IPS-NIHi11 (cell line): Measurements from ENCODE around the gene DENND5B.
"Not testable (repeated sequence)": the region's sequence is repeated elsewhere in the genome, so short reads cannot be mapped to it uniquely, and the experiment has no call there.

Experiments
- DNase-seq: peaks from one replicate; pipeline ENCODE4 v3.0.0; 2012; ENCODE audit warnings: mixed read lengths, low spot score

Gene DENND5B

DNA sequence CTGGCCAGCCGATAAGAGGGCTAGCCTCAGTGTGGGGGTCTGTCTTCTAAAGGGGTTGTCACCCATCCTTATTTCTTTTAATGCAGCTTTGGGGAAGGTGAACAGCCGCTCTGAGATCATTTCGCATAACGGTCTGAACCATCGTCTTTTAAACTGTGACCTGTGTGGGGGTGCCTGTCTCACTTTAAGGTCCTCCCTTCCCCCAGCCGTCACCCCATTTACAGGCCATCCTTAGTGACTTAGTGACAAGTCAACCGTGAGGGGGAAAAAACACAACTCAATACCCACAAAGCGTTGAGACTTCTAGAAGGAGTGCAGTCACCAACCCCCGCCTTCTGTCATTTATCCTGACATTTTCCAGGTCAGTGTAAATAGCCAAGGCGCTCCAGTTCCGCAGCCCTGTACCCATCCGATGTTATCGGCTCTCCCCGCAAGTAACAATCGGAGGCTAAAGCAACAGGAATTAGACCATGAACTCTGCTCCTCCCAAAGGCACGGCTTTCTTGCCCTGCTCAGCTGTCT is 505 bp upstream of the DENND5B start:
- DNase-seq = peak; percentile 12

DNA sequence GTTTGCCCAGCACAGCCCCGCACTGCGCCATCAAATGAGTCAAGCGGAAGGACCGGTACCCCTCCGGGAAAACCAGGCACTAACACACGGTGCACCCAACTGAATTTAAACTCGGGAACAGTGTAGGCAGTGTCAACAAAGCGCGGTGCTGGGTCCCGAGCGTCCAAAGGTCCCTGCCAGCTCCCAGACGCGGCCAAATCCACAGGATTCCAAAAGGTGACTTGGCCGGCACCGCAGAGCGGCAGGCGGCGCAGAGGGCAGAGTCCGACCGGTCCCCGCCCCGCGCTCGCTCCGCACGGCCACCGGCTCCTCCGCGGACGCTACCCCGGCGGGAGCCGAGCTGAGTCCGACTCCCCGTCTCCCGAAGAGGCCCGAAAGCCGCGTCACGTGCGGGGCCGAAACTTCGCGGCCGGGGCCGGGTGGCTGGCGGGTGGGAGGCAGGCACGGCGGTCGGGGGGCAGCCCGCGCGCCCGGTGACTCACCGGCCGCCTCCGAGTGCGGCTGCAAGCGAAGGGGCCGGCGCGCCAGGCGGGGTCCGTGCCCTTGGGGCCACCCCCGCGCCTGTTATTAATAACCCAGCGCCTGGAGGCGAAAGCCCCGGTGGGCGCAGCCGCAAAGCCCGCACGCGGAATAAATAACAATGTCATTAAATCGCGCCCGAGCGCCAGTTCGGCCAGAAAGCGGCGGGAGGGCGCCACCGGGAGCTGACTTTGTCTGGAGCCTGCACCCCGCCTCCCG is 863 bp downstream of the DENND5B start:
- DNase-seq = peak; percentile 76

DNA sequence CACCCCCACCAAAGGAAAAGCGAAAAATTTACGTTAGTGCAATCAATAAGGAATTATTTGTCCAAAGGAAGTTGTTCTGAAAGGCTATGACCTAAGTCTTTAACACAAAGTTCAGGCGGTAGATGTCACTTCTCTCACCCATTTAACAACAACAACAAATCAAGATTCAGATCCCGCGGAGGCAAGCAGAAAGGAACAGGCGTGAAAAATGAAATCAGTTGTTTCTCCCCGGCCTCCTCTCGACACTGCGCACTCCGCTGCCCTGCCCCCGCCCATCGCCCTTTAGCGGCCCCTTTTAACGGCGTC is 1.4 kb downstream of the DENND5B start:
- DNase-seq = no peak

DNA sequence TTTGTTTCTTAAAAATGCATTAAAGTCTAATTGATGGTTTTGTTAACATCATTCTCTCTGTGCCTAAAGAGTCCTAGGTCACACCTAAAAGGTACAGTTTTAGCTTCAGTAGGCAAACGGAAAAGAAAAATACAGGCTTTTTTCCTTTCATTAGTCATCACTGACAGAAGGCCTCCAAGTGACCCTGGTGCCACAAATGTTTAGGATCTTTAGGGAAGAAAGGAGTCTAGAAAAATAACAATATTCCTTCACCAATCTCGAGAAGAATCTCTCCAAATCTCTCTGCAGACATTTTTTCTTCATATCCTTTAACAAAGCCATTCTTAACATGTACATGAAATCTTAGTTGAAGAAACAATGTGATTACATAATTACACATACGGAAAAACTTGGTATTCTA is 2.0 kb downstream of the DENND5B start:
- DNase-seq = no peak

DNA sequence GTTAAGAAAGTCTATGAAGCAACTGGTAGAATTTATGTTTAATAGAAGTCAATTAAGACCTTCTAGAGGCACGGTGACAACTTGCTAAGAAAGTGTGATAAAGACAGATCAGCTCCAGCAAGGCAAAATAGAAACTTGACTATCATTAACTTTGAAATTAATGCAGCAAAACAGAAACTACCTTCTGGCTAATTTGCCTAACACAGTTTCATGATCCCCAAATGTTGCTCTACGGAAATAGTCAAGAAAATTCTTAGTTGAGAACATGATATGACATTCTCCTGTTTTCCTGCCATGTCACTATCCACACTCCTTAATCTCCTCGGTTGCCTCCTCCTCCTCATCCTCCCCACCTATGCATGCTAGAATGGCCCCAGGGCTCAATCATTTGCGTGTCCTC is 4.2 kb downstream of the DENND5B start:
- no peak for DNase-seq

DNA sequence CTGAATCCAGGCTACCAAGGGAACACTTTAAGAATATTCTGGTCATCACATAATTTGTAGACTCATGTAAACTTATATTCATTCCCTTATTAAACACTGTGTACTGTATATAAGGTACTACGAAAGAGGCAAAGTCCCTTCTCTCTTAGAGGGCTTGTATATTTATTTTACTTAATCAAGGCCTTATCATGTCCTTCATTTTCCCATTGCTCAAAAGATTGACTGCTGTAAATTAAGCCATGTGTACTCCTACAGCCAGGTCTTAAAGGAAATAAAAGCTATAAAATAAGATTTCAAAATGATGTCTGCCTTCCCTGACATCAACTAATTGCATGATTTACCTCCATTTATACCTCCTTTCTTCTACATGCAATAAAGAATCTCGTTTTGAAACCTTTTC is 5.0 kb downstream of the DENND5B start:
- no peak for DNase-seq

DNA sequence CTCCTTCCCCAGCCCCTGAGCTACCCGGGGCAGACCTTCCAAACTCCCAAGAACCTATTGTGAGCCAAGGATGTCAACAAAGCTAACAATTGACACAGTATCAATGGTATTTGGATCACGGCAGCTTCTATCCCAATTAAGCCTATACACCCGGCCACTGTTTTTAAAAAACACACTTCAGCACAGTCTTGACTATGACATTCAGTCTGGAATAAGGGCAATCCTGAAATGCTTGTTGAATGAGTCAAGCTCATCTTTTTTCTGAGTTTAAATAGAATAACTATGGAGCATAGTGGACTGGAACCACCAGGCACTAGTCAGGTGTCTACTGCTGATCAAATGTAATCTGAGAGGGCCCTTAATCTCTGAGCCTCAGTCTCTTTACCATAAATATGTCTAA is 5.7 kb downstream of the DENND5B start:
- DNase-seq = no peak

DNA sequence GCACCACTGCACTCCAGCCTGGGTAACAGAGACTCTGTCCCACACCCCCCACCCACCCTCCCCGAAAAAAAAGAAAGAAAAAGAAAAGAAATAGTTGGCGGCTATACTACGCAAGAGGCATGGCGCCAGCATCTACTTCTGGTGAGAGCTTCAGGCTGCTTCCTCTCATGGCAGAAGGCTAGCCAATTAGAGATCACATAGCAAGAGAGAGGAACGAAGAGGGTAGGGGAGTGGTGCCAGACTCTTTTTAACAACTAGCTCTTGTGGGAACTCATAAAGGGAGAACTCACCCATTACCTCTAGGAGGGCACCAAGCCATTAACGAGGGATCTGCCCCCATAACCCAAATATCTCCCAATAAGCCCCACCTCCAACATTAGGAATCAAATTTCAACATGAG is 6.2 kb downstream of the DENND5B start:
- no peak for DNase-seq

DNA sequence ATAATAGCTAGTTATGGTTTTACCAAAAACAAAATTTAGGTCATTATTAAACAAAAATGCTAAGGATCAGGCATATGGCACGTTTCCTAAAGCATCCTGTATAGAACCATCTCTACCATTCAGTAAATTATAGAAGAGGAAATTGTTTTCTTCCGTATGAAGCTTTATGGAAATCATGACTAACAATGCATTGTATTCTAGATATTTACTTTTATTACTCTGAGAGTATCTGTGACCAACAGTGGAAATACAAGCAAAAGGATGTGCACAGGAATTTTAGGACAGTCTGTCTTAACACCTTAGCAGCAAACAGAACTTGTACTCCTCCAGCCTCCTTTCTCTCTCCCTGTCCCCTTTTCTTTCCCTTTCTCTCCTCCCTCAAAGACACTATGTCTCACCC is 7.1 kb downstream of the DENND5B start:
- DNase-seq = no peak

DNA sequence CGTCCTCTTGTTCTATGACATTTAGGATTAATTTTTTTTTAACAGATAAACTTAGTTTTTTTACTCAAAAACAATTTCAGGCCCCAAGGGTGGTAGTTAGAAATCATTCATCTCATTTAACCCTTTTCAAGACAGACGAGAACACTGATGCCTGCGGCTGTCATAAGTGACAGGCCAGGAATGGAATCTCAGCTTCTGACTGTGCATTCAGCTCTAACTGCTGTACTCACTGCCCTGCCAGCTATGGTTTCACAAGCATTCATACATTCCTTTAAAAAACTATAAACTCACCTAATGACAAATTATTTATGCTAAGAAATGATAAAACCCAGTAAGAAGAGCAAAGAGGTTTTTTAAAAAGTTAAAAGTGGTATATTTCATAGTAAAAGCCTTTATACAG is 8.8 kb downstream of the DENND5B start:
- DNase-seq = no peak

DNA sequence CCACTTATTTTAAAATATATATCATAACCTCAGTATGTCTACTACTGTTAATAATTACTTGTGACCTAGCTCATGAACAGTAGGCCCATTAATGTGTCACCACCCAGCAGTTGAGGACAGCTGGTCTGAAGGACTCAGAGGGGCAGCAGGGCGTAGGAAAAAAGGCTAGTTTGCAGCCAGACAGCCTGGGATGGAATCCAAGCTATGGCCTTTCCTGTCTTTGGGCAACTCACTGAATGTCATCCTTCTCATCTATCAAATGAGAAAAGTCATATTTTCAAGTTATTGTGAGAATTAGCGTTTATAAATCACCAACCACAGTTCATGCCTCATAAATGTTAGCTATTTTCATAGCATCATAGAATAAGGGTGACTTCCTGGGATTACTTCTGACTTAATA is 12.3 kb downstream of the DENND5B start:
- no peak for DNase-seq

DNA sequence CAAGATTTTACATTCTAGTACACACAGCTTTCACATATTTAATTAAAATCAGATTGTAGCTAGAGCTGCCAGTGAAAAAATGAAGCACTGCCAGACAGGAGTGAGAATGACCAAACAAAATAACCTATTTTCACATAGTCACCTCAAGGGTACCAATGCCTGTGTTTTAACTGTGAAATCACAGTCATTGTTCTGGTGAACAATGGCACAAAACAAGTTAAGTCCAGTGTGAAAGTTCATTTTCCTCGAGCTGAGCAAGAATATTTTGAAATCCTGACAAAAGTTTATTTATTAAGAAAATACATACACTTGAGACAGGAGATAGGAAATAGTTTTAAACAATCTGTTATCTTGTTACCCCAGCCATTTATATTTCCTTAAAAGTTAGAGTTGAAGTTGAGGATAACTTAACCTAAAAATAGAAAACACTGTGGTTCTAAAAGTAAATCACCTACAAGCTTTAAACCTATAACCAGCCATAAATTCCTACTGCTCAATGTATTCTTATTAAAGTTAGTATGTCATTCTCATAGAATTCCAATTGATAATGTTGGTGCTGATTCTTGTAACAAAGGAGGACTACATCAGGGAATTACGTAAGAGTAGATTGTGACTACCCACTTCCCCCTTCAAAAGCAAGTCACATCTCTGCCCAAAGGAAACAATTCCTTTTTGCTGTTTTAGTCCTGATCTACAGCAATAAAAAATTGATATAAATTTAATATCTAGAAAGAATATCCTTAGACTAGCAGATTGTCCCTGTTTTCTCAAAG is 15.9 kb downstream of the DENND5B start:
- no peak for DNase-seq

DNA sequence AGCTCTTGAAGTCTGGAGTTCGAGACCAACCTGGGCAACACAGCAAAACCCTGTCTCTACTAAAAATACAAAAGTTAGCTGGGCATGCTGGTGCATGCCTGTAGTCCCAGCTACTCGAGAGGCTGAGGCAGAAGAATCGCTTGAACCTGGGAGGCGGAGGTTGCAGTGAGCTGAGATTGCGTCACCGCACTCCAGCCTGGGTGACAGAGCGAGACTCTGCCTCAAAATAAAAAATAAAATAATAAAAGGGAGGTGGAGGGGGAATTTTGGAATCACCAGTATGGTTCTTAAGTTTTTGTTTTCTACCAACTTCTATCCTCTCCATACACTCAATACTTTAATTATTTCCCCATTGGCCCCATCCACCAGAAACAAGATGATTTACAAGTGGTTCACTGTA is 16.6 kb downstream of the DENND5B start:
- DNase-seq = not testable (repeated sequence)

DNA sequence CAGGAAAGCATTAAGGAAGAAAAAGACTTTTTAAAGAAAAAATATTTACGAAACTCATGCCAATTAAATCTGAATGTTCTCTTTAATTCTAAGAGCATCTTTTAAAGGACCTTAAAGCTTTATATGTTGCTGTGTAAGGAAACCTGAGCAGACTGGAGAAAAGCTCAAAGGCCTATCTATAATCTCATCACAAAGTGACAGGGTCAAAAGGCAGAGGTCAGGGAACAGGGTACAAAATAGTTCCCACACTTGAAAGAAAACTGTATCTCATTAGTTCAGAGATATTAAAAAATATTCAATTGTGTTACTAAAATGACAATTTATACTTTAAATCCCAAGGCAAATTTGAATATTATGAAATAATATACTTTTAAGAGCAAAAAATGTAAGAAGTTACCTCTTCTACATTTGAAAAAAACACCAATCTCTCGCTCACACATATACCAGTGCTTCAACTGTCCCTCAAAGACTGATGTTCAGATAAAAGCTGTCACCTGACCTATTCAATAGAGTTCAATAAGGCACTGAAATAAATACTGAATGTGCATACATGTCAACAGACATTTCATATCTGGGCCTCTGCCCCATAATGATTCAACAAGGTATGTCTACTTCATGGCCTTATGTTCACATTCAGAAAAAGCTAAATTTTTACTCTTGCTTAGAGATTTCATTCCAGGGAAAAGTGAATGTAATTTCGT is 17.9 kb downstream of the DENND5B start:
- no peak for DNase-seq

DNA sequence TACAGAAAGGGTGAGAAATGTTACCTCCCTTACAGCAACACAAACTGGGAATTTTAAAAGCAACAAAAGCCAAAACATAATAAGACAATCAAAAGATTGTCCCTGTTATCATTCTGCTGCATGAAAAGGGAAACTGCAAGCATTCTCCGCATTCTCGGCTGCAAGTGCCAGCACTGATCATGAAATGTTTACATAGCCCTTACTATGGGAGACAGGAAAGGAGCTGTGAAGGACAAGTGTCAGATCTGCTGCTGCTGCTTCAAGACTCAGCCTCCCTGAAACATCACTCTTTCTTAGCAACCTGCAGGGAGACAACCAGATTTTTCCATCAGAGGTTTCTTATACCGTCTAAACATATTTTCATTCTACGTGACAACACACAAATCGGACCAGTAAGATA is 20.1 kb downstream of the DENND5B start:
- DNase-seq = no peak

DNA sequence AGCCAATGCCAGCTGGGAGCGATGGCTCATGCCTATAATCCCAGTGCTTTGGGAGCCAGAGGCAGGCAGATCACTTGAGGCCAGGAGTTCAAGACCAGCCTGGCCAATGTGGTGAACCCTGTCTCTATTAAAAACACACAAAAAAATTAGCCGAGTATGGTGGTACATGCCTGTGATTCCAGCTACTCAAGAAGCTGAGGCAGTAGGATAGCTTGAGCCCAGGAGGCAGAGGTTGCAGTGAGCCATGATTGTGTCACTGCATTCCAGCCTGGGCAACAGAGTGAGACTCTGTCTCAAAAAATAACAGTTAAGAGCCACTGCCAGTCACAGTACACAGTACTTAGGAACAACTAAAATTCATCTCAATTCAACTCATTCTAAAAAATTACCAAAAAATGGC is 21.4 kb downstream of the DENND5B start:
- DNase-seq = not testable (repeated sequence)

DNA sequence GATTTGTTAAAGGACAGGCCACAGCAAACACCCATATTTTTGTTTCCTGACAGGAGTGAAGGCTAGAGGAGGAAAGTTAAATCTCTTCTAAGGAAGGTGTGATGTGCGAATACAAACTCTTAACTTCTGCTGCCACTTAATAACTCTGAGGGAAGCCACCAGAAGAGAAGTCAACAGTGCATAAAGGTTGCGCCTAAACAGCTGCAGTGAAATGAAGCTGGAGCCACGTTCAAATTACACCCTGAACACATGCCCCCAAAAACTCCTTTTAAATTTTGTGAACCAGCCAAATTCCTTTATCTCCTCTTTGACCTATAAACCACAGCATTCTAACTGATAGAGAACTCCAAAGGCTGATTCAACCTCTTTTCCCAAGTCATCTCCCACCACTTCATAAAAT is 22.4 kb downstream of the DENND5B start:
- no peak for DNase-seq

DNA sequence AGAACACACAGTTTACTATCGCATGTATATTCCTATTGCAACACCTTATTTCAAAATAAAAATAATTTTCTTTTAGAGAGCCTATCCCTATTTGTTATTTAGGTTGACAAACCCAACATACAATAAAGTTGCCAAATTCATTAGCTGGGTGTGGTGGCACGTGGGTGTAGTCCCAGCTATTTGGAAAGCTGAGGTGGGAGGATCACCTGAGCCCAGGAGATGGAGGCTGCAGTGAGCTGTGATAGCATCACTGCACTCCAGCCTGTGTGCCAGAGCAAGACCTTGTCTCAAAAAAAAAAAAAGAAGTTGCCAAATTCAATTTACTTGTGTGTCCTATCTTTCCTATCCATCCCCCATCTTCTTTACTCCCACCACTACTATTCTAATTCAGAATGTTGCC is 23.9 kb downstream of the DENND5B start:
- DNase-seq = no peak

DNA sequence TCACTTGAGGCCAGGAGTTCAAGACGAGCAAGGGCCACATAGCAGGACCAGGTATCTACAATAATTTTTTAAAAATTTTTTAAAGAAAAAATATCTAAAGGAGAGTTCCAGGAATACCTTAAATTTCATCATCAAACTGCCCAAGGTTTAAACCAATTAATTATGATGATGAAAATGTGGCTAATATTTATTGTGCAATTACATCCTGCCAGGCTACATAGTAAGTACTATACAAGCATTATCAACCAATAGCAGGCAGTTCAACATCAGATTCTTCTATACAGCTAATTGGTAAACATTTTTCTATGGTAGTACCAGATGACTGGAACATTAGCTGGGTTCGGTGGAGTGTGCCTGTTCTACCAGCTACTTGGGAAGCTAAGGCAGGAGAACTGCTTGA is 24.4 kb downstream of the DENND5B start:
- no peak for DNase-seq

DNA sequence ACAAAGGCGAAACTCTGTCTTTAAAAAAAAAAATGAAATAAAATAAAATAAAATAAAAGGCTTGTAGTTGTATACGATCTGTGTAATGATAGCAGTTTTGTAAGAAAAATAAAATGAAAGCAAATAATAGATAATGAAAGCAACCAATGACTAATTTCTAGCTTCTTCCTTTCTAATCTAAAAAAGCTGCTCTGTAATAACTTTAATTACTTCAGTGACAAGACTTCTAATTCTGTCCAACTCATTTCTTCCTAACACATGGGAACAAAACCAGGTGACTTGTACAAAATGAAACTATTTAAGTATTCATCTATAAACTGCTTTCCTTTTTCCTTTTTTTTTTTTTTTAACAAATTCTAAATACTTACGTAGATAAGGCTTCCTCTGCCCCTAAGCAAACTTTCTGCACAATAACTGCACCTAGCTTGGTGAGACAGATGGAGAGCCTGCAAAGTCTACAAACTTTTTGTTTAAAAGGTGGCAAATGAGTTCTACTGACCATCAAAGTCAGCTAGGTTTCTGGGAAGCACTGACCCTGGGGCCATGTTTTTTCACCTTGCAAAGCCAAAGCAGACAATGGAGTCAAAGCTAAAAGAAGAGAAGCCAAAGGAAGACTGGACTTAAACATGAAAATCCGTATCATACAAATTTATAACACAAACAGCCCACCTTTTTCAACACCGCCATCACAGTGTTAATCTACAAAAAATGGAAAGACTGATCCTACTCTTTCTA is 28.2 kb downstream of the DENND5B start:
- no peak for DNase-seq

DNA sequence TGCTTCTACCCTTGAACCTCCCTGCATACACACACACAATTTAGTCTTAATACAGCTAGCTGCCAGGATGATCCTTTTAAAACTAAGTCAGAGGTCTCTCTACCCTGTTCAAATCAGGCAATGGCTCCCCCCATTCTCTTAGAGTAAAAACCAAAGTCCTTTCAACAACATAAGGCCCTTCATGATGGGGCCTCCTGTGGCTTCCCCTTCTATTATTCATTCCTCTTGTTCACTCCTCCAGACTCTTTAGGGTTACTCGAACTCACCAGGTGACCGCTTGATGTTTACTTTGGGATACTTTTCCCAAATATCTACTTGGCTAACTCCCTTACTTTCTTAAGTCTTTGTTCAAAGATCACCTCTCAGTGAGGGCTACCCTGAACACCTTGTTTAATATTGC is 30.4 kb downstream of the DENND5B start:
- peak; percentile 38 for DNase-seq

DNA sequence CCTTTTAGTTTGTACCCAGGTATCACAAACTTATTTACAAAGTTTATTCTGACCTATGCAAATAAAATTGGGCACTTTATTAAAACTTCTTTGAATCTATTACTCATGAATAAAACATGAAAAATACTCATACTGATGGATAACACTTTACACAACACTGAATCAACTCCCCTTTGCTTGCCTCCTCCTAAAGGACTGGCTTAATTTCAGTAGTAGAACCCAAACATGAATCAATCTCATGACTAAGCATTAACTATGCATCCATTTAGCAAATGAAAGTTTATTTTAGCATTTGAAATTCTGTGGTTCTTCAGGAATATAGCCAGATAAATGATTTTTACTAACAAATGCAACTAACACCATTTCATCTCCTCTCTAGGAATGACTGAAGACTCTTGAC is 32.4 kb downstream of the DENND5B start:
- DNase-seq = no peak
